SK-N-SH (cell line): ENCODE measurements around the gene XRCC3. TPM values are rescaled to one million over a fixed set of nuclear protein-coding genes. Genes with fewer than 3 reads are reported as not detected.

Experiments used
- CTCF ChIA-PET: fragments of 300-600, 350-600 bp; formaldehyde crosslinking; extraction: SDS; loops from one replicate; lab custom pipeline; 2021; lab: Yijun Ruan, JAX
- POLR2A ChIA-PET: fragments of 350-600 bp; sonication (Branson Sonifier 250); formaldehyde crosslinking; extraction: SDS; loops from one replicate; lab custom pipeline; 2020; ENCODE audit warnings: antibody characterized with exemption, inconsistent platforms; lab: Yijun Ruan, JAX
- DNase-seq: peaks from one replicate; pipeline ENCODE4 v3.0.0; 2012
- H2AFZ ChIP-seq: fragments of 200-600 bp; sonication (generic); 2 replicates; pipeline ENCODE4 v1.8.1; 2016; ENCODE audit warnings: antibody characterized with exemption, mild to moderate bottlenecking, low read depth
- H3F3A ChIP-seq: fragments of 200-600 bp; sonication (generic); replicated peaks from 2 replicates; pipeline ENCODE3; 2016; ENCODE audit warnings: antibody characterized with exemption, mild to moderate bottlenecking; ENCODE audit not compliant: insufficient read depth
- H3K27ac ChIP-seq, 2 experiments: fragments of 200-500 bp in 1 of 2; fragments of 200-600 bp in 1 of 2; sonication (Bioruptor generic) in 1 of 2; sonication (generic), shearing (Covaris generic) in 1 of 2; 2 replicates each; pipeline versions ENCODE4 v1.5.1 to v1.6.1; 2014 to 2016; ENCODE audit warnings: low read depth in 2 of 2, inconsistent platforms in 1 of 2, low read length in 1 of 2, mild to moderate bottlenecking in 1 of 2, mixed read lengths in 1 of 2
- H3K27me3 ChIP-seq: fragments of 200-600 bp; sonication (generic), shearing (Covaris generic); 2 replicates; pipeline ENCODE4 v1.6.1; 2016; ENCODE audit warnings: mixed run types; ENCODE audit not compliant: insufficient read depth
- H3K36me3 ChIP-seq, 2 experiments: fragments of 200-500 bp in 1 of 2; fragments of 200-600 bp in 1 of 2; sonication (Bioruptor generic) in 1 of 2; sonication (generic) in 1 of 2; replicated peaks in 1 of 2; 2 replicates each; pipeline versions ENCODE3 to v1.5.1; 2014 to 2016; ENCODE audit warnings: low read length in 1 of 2, mild to moderate bottlenecking in 1 of 2; ENCODE audit not compliant: insufficient read depth in 2 of 2, control insufficient read depth in 1 of 2
- H3K4me1 ChIP-seq, 2 experiments: fragments of 200-500 bp in 1 of 2; fragments of 200-600 bp in 1 of 2; sonication (Bioruptor generic) in 1 of 2; sonication (generic), shearing (Covaris generic) in 1 of 2; 2 replicates each; pipeline versions ENCODE4 v1.5.1 to v1.6.1; 2014 to 2016; ENCODE audit warnings: low read depth in 1 of 2, low read length in 1 of 2, mixed run types in 1 of 2; ENCODE audit not compliant: insufficient read depth in 2 of 2, control insufficient read depth in 1 of 2
- H3K4me2 ChIP-seq: fragments of 200-600 bp; sonication (generic), shearing (Covaris generic); 2 replicates; pipeline ENCODE4 v1.6.1; 2017; ENCODE audit warnings: mixed run types
- H3K4me3 ChIP-seq, 2 experiments: fragments of 200-500 bp in 1 of 2; fragments of 200-600 bp in 1 of 2; sonication (Bioruptor generic) in 1 of 2; sonication (generic), shearing (Covaris generic) in 1 of 2; 2 replicates each; pipeline versions ENCODE4 v1.5.1 to v1.8.1; 2014 to 2016; ENCODE audit warnings: low read depth in 2 of 2, inconsistent platforms in 1 of 2, low read length in 1 of 2, mild to moderate bottlenecking in 1 of 2, mixed read lengths in 1 of 2, moderate library complexity in 1 of 2
- H3K79me2 ChIP-seq: fragments of 200-600 bp; sonication (generic); 2 replicates; pipeline ENCODE4 v1.8.1; 2017; ENCODE audit warnings: mild to moderate bottlenecking; ENCODE audit not compliant: insufficient read depth
- H3K9ac ChIP-seq: fragments of 200-600 bp; sonication (generic); 2 replicates; pipeline ENCODE4 v1.6.1; 2017; ENCODE audit warnings: mixed run types
- H3K9me2 ChIP-seq: fragments of 200-600 bp; sonication (generic); 2 replicates; pipeline ENCODE4 v1.6.1; 2017; ENCODE audit warnings: mixed run types
- H3K9me3 ChIP-seq: fragments of 200-600 bp; sonication (generic); 2 replicates; pipeline ENCODE4 v1.6.1; 2017; ENCODE audit warnings: mixed run types, mild to moderate bottlenecking, moderate library complexity
- H4K20me1 ChIP-seq: fragments of 200-600 bp; sonication (generic); 2 replicates; pipeline ENCODE4 v1.6.1; 2017; ENCODE audit warnings: mild to moderate bottlenecking, mixed run types; ENCODE audit not compliant: insufficient read depth
- FOXJ3 ChIP-seq: sonication (generic); formaldehyde crosslinking; IDR thresholded peaks from 2 replicates; pipeline ENCODE4 v1.5.1; 2020; ENCODE audit warnings: mild to moderate bottlenecking, missing genetic modification reagents
- GABPA ChIP-seq: IDR thresholded peaks from 2 replicates; pipeline ENCODE4 v1.4.0; 2012; ENCODE audit warnings: low read depth, mild to moderate bottlenecking
- GATA2 ChIP-seq: sonication (generic); formaldehyde crosslinking; IDR thresholded peaks from 2 replicates; pipeline ENCODE4 v1.5.0; 2020; ENCODE audit warnings: mild to moderate bottlenecking, missing genetic modification reagents
- JUND ChIP-seq: IDR thresholded peaks from 2 replicates; pipeline ENCODE4 v1.4.0; 2012
- MXI1 ChIP-seq: IDR thresholded peaks from 2 replicates; pipeline ENCODE4 v1.6.1; 2012; ENCODE audit warnings: mild to moderate bottlenecking, low read depth, low read length, improper control_type of control experiment
- POLR2AphosphoS5 ChIP-seq: IDR thresholded peaks from 2 replicates; pipeline ENCODE4 v1.6.1; 2012; ENCODE audit warnings: low read depth, low read length
- RCOR1 ChIP-seq: fragments of 150-350 bp; IDR thresholded peaks from 2 replicates; pipeline ENCODE4 v1.6.1; 2017; ENCODE audit warnings: antibody characterized with exemption, low read length
- RFX5 ChIP-seq: IDR thresholded peaks from 2 replicates; pipeline ENCODE4 v1.6.1; 2012; ENCODE audit warnings: mild to moderate bottlenecking, improper control_type of control experiment, low read length
- RXRA ChIP-seq: IDR thresholded peaks from 2 replicates; pipeline ENCODE4 v1.4.0; 2012; ENCODE audit warnings: low read depth, mild to moderate bottlenecking, borderline replicate concordance
- SIN3A ChIP-seq: IDR thresholded peaks from 2 replicates; pipeline ENCODE4 v1.6.1; 2012; ENCODE audit warnings: low read depth, mild to moderate bottlenecking, low read length, moderate library complexity, borderline replicate concordance
- TAF1 ChIP-seq: IDR thresholded peaks from 2 replicates; pipeline ENCODE4 v1.6.1; 2012; ENCODE audit warnings: low read depth, mild to moderate bottlenecking, low read length, moderate library complexity, borderline replicate concordance
- WGBS: methylation state at CpG from one replicate; pipeline ENCODE4 v1.1.6; 2017; ENCODE audit warnings: low lambda C conversion rate; 5-methylcytosine and 5-hydroxymethylcytosine counted together
- polyA plus RNA-seq, 3 experiments: library from polyadenylated mRNA; depleted of rRNA; stranded (reverse); fragments of >200 nt; gene quantifications; 2 replicates each; pipeline ENCODE4 v1.2.3, GENCODE V29; 2012
- TF ChIP-seq, protein P1 (sequence below): fragments of 200-600 bp; sonication (generic); IDR thresholded peaks from 2 replicates; pipeline ENCODE4 v1.6.1; 2017; ENCODE audit warnings: antibody characterized with exemption, mild to moderate bottlenecking, moderate library complexity
- TF ChIP-seq, protein P2 (sequence below): IDR thresholded peaks from 2 replicates; pipeline ENCODE4 v1.4.0; 2012; ENCODE audit warnings: low read depth
- TF ChIP-seq, protein P3 (sequence below): IDR thresholded peaks from 2 replicates; pipeline ENCODE4 v1.4.0; 2012; ENCODE audit warnings: low read depth, borderline replicate concordance
- TF ChIP-seq, protein P4 (sequence below): fragments of 150-350 bp; IDR thresholded peaks from 2 replicates; pipeline ENCODE4 v1.6.1; 2016; ENCODE audit warnings: mild to moderate bottlenecking, low read depth, low read length
- TF ChIP-seq, protein P5 (sequence below): IDR thresholded peaks from 2 replicates; pipeline ENCODE4 v1.4.0; 2012; ENCODE audit warnings: low read depth, borderline replicate concordance

The XRCC3 gene
- polyA plus RNA-seq, 1 of the 3 experiments (the other 2 are of a cell fraction), result 11.7 TPM

DNA sequence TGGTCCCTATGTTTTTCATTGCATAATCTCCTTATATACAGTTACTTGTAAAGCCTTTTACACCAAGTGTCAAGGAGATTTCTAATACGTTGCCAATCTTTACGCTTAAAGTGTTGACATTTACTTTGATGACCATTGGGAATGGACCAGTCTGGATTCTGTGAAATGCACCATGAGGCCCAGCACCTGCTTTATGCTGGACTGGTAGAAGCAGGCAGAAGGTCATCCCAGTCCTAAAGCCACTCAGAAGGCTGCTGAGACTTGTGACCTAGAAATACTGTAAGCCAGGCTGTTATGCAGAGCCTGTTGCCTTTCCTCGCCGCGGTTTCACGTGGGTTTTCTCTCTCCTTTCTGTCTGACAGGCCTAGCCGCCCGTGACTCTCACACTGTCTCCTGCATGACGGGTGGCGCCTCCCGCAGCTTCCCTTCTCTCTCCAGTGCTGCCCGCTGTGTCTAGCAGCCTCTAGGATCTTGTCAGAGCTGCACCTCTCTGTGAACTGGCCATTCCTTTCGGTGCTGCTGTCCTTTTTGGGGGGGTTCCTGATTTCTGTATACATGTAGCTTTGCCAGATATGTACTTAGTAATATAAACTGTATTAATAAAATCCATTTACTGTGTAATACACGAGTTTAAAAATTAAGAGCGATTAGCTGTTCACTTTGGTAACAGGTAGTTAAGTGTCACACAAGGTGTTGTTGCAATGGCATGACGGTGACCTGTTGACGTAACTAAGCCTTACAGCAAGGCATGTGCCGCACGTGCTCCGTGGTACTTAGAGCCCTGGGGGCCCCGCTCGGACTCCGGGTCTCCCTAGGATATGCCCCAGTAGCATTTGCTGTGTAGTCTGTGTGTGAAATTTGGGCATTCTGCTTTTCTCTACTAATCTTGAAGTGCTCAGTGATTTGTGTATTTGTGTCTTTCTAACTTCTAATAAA lies 29.7 kb downstream of the XRCC3 start:
- H3K27me3 ChIP-seq, result no peaks in the 10 kb centered on the region
- H3K9ac ChIP-seq, result no peak overlapping the region
- no peak overlapping the region; a peak in 1 of 4 replicates for H3K27ac ChIP-seq
- no peak overlapping the region for H2AFZ ChIP-seq
- peaks cover 71% of the 10 kb centered on the region in 2 experiments for H3K36me3 ChIP-seq
- no peaks in the 10 kb centered on the region for H3K9me3 ChIP-seq
- ChIA-PET POLR2A (no interaction called here), CTCF (no interaction called here)
- DNase-seq, result no peak
- peaks cover 71% of the 10 kb centered on the region; the same call in 1 of the 2 replicates for H3K79me2 ChIP-seq
- WGBS, result 95% methylated on average over 23 of the region's 23 CpGs
- H4K20me1 ChIP-seq, result no peaks in the 10 kb centered on the region
- TF ChIP-seq, protein P1, sequence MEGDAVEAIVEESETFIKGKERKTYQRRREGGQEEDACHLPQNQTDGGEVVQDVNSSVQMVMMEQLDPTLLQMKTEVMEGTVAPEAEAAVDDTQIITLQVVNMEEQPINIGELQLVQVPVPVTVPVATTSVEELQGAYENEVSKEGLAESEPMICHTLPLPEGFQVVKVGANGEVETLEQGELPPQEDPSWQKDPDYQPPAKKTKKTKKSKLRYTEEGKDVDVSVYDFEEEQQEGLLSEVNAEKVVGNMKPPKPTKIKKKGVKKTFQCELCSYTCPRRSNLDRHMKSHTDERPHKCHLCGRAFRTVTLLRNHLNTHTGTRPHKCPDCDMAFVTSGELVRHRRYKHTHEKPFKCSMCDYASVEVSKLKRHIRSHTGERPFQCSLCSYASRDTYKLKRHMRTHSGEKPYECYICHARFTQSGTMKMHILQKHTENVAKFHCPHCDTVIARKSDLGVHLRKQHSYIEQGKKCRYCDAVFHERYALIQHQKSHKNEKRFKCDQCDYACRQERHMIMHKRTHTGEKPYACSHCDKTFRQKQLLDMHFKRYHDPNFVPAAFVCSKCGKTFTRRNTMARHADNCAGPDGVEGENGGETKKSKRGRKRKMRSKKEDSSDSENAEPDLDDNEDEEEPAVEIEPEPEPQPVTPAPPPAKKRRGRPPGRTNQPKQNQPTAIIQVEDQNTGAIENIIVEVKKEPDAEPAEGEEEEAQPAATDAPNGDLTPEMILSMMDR, result no peak
- TF ChIP-seq, protein P2, sequence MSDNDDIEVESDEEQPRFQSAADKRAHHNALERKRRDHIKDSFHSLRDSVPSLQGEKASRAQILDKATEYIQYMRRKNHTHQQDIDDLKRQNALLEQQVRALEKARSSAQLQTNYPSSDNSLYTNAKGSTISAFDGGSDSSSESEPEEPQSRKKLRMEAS, result no peak
- no peak for TF ChIP-seq TAF1
- TF ChIP-seq, protein P3, sequence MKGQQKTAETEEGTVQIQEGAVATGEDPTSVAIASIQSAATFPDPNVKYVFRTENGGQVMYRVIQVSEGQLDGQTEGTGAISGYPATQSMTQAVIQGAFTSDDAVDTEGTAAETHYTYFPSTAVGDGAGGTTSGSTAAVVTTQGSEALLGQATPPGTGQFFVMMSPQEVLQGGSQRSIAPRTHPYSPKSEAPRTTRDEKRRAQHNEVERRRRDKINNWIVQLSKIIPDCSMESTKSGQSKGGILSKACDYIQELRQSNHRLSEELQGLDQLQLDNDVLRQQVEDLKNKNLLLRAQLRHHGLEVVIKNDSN, result no peak
- TF ChIP-seq, protein P4, sequence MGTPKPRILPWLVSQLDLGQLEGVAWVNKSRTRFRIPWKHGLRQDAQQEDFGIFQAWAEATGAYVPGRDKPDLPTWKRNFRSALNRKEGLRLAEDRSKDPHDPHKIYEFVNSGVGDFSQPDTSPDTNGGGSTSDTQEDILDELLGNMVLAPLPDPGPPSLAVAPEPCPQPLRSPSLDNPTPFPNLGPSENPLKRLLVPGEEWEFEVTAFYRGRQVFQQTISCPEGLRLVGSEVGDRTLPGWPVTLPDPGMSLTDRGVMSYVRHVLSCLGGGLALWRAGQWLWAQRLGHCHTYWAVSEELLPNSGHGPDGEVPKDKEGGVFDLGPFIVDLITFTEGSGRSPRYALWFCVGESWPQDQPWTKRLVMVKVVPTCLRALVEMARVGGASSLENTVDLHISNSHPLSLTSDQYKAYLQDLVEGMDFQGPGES, result no peak
- TF ChIP-seq MXI1, result no peak
- no peak for TF ChIP-seq FOXJ3 (CRISPR knock-in tag)
- no peak for TF ChIP-seq RCOR1
- TF ChIP-seq GATA2 (CRISPR knock-in tag), result no peak
- no peak for TF ChIP-seq RXRA
- TF ChIP-seq GABPA, result no peak
- no peak for TF ChIP-seq SIN3A
- TF ChIP-seq JUND, result no peak
- no peak for TF ChIP-seq POLR2AphosphoS5
- TF ChIP-seq RFX5, result no peak
- TF ChIP-seq, protein P5, sequence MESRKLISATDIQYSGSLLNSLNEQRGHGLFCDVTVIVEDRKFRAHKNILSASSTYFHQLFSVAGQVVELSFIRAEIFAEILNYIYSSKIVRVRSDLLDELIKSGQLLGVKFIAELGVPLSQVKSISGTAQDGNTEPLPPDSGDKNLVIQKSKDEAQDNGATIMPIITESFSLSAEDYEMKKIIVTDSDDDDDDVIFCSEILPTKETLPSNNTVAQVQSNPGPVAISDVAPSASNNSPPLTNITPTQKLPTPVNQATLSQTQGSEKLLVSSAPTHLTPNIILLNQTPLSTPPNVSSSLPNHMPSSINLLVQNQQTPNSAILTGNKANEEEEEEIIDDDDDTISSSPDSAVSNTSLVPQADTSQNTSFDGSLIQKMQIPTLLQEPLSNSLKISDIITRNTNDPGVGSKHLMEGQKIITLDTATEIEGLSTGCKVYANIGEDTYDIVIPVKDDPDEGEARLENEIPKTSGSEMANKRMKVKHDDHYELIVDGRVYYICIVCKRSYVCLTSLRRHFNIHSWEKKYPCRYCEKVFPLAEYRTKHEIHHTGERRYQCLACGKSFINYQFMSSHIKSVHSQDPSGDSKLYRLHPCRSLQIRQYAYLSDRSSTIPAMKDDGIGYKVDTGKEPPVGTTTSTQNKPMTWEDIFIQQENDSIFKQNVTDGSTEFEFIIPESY, result no peak
- no peak overlapping the region for H3K4me2 ChIP-seq
- no peak overlapping the region for H3K4me3 ChIP-seq
- peaks cover 19% of the 10 kb centered on the region for H3F3A ChIP-seq
- H3K9me2 ChIP-seq, result no peaks in the 10 kb centered on the region
- H3K4me1 ChIP-seq, result no peaks in the 10 kb centered on the region
